A549 (cell line): ENCODE measurements around the gene RASA3. TPM values are rescaled to one million over a fixed set of nuclear protein-coding genes. Genes with fewer than 3 reads are reported as not detected.

Source experiments
- ATAC-seq, 2 experiments: fragments of 200-7000 bp in 1 of 2; fragments of >200 bp in 1 of 2; cut with Nextera tagmentation in 1 of 2; cut with Tn5 transposase in 1 of 2; 3 replicates each; pipeline versions ENCODE4 v1.8.0 to v1.9.1; 2018 to 2020; ENCODE audit warnings: mild to moderate bottlenecking in 1 of 2, moderate library complexity in 1 of 2
- CTCF ChIA-PET: fragments of 300-600 bp; sonication (Branson Sonifier 250); formaldehyde crosslinking; extraction: SDS; loops from one replicate; lab custom pipeline; 2021; ENCODE audit warnings: antibody characterized with exemption, inconsistent platforms; lab: Yijun Ruan, JAX
- POLR2A ChIA-PET: fragments of 350-600 bp; formaldehyde crosslinking; extraction: SDS; loops from one replicate; lab custom pipeline; 2021; ENCODE audit warnings: antibody characterized with exemption, inconsistent platforms; lab: Yijun Ruan, JAX
- DNase-seq, 2 experiments: peaks; one replicate each; pipeline versions ENCODE4 v3.0.0 to v3.0.0-alpha.2; 2011 to 2016; ENCODE audit warnings: low read depth in 1 of 2, low spot score in 1 of 2
- FAIRE-seq: peaks from 2 replicates; lab custom pipeline; 2011; peaks lifted over from hg19 to GRCh38; lab: Jason Lieb, UNC
- H3K27ac ChIP-seq, 2 experiments: fragments of >200 bp; sonication (Bioruptor Twin); formaldehyde crosslinking; 3 replicates each; pipeline ENCODE4 v1.5.1; 2016 to 2017
- H3K4me1 ChIP-seq: fragments of >200 bp; sonication (Bioruptor Twin); formaldehyde crosslinking; 3 replicates; pipeline ENCODE4 v1.6.1; 2016
- H3K4me2 ChIP-seq: fragments of >200 bp; sonication (Bioruptor Twin); formaldehyde crosslinking; 3 replicates; pipeline ENCODE4 v1.6.1; 2016
- H3K4me3 ChIP-seq: fragments of >200 bp; sonication (Bioruptor Twin); formaldehyde crosslinking; 3 replicates; pipeline ENCODE4 v1.5.1; 2016
- H3K9me3 ChIP-seq: fragments of >200 bp; sonication (Bioruptor Twin); formaldehyde crosslinking; 3 replicates; pipeline ENCODE4 v1.6.1; 2016
- ATOH8 ChIP-seq: fragments of 250-450 bp; sonication (Bioruptor Pico); IDR thresholded peaks from 2 replicates; pipeline ENCODE4 v1.5.0; 2020; ENCODE audit warnings: low read depth, mild to moderate bottlenecking, moderate library complexity
- BCL3 ChIP-seq: fragments of >200 bp; sonication (Bioruptor Twin); formaldehyde crosslinking; IDR thresholded peaks from 3 replicates; pipeline ENCODE4 v1.6.1; 2016
- CBX8 ChIP-seq: fragments of 200-600 bp; sonication (generic); IDR thresholded peaks from 2 replicates; pipeline ENCODE4 v1.6.1; 2016
- CEBPB ChIP-seq, 2 experiments: fragments of >200 bp in 1 of 2; sonication (Bioruptor Twin) in 1 of 2; formaldehyde crosslinking in 1 of 2; IDR thresholded peaks; 2 replicates each; pipeline ENCODE4 v1.6.1; 2012 to 2016
- CHD2 ChIP-seq: fragments of 150-350 bp; IDR thresholded peaks from 2 replicates; pipeline ENCODE4 v1.6.1; 2014; ENCODE audit warnings: low read length; ENCODE audit not compliant: partially characterized antibody
- E2F6 ChIP-seq: IDR thresholded peaks from 2 replicates; pipeline ENCODE4 v1.6.1; 2012; ENCODE audit warnings: low read depth, borderline replicate concordance
- EP300 ChIP-seq, 2 experiments: fragments of >200 bp; sonication (Bioruptor Twin); formaldehyde crosslinking; IDR thresholded peaks; 2 replicates in 1 of 2; 3 replicates in 1 of 2; pipeline ENCODE4 v1.6.1; 2016 to 2017
- ESRRA ChIP-seq: fragments of 150-350 bp; IDR thresholded peaks from 2 replicates; pipeline ENCODE4 v1.6.1; 2014; ENCODE audit warnings: mild to moderate bottlenecking, low read length, borderline replicate concordance
- GATA3 ChIP-seq: IDR thresholded peaks from 2 replicates; pipeline ENCODE4 v1.6.1; 2012; ENCODE audit warnings: borderline replicate concordance
- HES2 ChIP-seq: fragments of >200 bp; sonication (Bioruptor Twin); formaldehyde crosslinking; IDR thresholded peaks from 2 replicates; pipeline ENCODE4 v1.6.1; 2016
- HOXA7 ChIP-seq: fragments of 250-450 bp; sonication (Bioruptor Pico); IDR thresholded peaks from 2 replicates; pipeline ENCODE4 v1.5.0; 2020; ENCODE audit warnings: mild to moderate bottlenecking, moderate library complexity
- HOXB13 ChIP-seq: fragments of 250-450 bp; sonication (Bioruptor Pico); IDR thresholded peaks from 2 replicates; pipeline ENCODE4 v1.5.0; 2020; ENCODE audit warnings: low read depth, mild to moderate bottlenecking, moderate library complexity
- JUN ChIP-seq, 2 experiments: fragments of >200 bp; sonication (Bioruptor Twin); formaldehyde crosslinking; IDR thresholded peaks; 2 replicates in 1 of 2; 3 replicates in 1 of 2; pipeline ENCODE4 v1.6.1; 2016 to 2017
- JUNB ChIP-seq: fragments of >200 bp; sonication (Bioruptor Twin); formaldehyde crosslinking; IDR thresholded peaks from 2 replicates; pipeline ENCODE4 v1.6.1; 2016
- KDM1A ChIP-seq: fragments of 200-600 bp; sonication (generic); IDR thresholded peaks from 2 replicates; pipeline ENCODE4 v1.6.1; 2016; ENCODE audit warnings: low read depth, mild to moderate bottlenecking
- NPAS2 ChIP-seq: fragments of 250-450 bp; sonication (Bioruptor Pico); IDR thresholded peaks from 2 replicates; pipeline ENCODE4 v1.8.0; 2022; ENCODE audit warnings: mild to moderate bottlenecking, moderate library complexity, borderline replicate concordance
- PHF8 ChIP-seq: fragments of 200-600 bp; sonication (generic); IDR thresholded peaks from 2 replicates; pipeline ENCODE4 v1.6.1; 2016; ENCODE audit warnings: low read depth, mild to moderate bottlenecking, antibody characterized with exemption, moderate library complexity, borderline replicate concordance
- POLR2A ChIP-seq: IDR thresholded peaks from 2 replicates; pipeline ENCODE4 v1.6.1; 2012; ENCODE audit warnings: mild to moderate bottlenecking, low read length
- POLR2AphosphoS2 ChIP-seq: conservative IDR thresholded peaks from 2 replicates; pipeline ENCODE4 v1.6.1; 2012; ENCODE audit warnings: low read length, improper control_type of control experiment, inconsistent platforms
- RFX5 ChIP-seq: fragments of 450-650 bp; IDR thresholded peaks from 2 replicates; pipeline ENCODE4 v1.7.1; 2014; ENCODE audit warnings: antibody characterized with exemption, mild to moderate bottlenecking, moderate library complexity
- RNF2 ChIP-seq: fragments of 200-600 bp; sonication (generic); IDR thresholded peaks from 2 replicates; pipeline ENCODE4 v1.6.1; 2016; ENCODE audit warnings: low read depth, mild to moderate bottlenecking, antibody characterized with exemption, moderate library complexity, borderline replicate concordance
- SREBF2 ChIP-seq: fragments of 450-650 bp; IDR thresholded peaks from 2 replicates; pipeline ENCODE4 v1.6.1; 2014; ENCODE audit warnings: mild to moderate bottlenecking, moderate library complexity
- TP53 ChIP-seq: fragments of 250-450 bp; sonication (Bioruptor Pico); IDR thresholded peaks from 2 replicates; pipeline ENCODE4 v1.5.0; 2021; ENCODE audit warnings: mild to moderate bottlenecking, moderate library complexity
- USF2 ChIP-seq: fragments of 450-650 bp; IDR thresholded peaks from 2 replicates; pipeline ENCODE4 v1.6.1; 2014; ENCODE audit warnings: antibody characterized with exemption
- ZC3H11A ChIP-seq: fragments of 450-650 bp; IDR thresholded peaks from 2 replicates; pipeline ENCODE4 v1.6.1; 2014; ENCODE audit warnings: antibody characterized with exemption, mild to moderate bottlenecking
- WGBS: methylation state at CpG from one replicate; pipeline ENCODE4 v1.1.6; 2017; ENCODE audit errors: missing lambda C conversion rate; 5-methylcytosine and 5-hydroxymethylcytosine counted together
- polyA plus RNA-seq, 4 experiments: library from polyadenylated mRNA; depleted of rRNA in 3 of 4; stranded (reverse); fragments of >200 nt; fragmentation: RNase III in 1 of 4; extraction: RNeasy Plus Mini Kit Qiagen cat#74134 plus additional on column Dnase treatment in 1 of 4; gene quantifications; 2 replicates in 3 of 4; 3 replicates in 1 of 4; pipeline ENCODE4 v1.2.3, GENCODE V29; 2011 to 2017
- TF ChIP-seq, protein P1 (sequence below): fragments of 250-450 bp; sonication (Bioruptor Pico); IDR thresholded peaks from 2 replicates; pipeline ENCODE4 v1.5.0; 2021; ENCODE audit warnings: mild to moderate bottlenecking, moderate library complexity, borderline replicate concordance
- TF ChIP-seq, protein P2 (sequence below): fragments of 150-350 bp; IDR thresholded peaks from 2 replicates; pipeline ENCODE4 v1.6.1; 2014; ENCODE audit warnings: low read depth, mild to moderate bottlenecking, low read length

RASA3 gene
- polyA plus RNA-seq, 2 of the 4 experiments (the other 2 are of a cell fraction), result 4.3 to 7.6 TPM

GRCh38 chr13:113945857-113946408 is 186.5 kb downstream of the RASA3 start:
- no peak for FAIRE-seq
- H3K27ac ChIP-seq, result no peak overlapping the region
- 82% methylated on average over 26 of the region's 26 CpGs for WGBS
- TF ChIP-seq CEBPB (IDR thresholded peaks at IDR 0.05) (no peak), GATA3 (no peak), ESRRA (no peak), RFX5 (no peak), KDM1A (no peak), HES2 (no peak), BCL3 (no peak)
- TF ChIP-seq, protein P1, sequence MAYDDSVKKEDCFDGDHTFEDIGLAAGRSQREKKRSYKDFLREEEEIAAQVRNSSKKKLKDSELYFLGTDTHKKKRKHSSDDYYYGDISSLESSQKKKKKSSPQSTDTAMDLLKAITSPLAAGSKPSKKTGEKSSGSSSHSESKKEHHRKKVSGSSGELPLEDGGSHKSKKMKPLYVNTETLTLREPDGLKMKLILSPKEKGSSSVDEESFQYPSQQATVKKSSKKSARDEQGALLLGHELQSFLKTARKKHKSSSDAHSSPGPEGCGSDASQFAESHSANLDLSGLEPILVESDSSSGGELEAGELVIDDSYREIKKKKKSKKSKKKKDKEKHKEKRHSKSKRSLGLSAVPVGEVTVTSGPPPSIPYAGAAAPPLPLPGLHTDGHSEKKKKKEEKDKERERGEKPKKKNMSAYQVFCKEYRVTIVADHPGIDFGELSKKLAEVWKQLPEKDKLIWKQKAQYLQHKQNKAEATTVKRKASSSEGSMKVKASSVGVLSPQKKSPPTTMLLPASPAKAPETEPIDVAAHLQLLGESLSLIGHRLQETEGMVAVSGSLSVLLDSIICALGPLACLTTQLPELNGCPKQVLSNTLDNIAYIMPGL (CRISPR knock-in tag), result no peak
- ChIA-PET POLR2A (no interaction called here), CTCF (no interaction called here)
- no peak overlapping the region for H3K4me3 ChIP-seq
- DNase-seq, result no peak
- ATAC-seq, result no peak
- no peaks in the 10 kb centered on the region for H3K4me1 ChIP-seq
- H3K4me2 ChIP-seq, result no peak overlapping the region
- H3K9me3 ChIP-seq, result no peaks in the 10 kb centered on the region

DNA sequence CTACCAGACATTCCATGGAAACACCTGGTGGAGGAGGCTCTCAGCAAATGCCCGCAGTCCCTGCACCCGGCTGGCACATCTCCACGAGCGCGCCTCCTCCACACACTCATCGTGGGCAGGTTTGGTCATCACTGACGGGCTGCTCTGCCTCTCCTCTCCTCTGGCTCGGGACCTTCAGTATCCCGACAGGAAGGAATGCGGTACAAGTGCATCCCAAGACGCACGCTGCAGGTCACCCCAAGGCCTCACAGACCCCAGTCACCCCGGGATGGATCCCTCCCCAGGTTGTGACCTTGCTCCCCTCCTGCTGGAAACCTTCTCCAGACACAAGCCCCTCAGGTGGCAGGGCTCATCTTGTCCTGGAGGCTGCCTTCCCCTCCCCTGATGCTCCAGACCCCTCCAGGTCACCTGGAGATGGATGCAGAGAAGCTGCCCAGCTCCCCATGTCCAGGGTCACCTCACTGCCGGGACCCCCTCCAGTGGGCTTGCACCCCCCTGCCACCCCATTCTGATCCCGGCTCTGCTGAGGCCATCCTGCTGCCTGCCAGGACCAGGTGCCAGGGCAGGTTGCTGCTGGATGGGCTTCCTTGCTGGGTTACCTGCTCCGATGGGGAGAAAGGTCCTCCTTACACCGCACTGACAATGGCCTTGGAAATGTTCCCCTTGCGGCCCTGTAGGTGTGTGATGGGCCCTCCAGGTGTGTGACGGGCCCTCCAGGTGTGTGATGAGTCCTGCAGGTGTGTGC is 188.4 kb downstream of the RASA3 start:
- TF ChIP-seq ZC3H11A, result no peak
- no peak for TF ChIP-seq HOXA7 (CRISPR knock-in tag)
- no peak for TF ChIP-seq CBX8
- no peak for TF ChIP-seq POLR2A
- TF ChIP-seq TP53 (CRISPR knock-in tag), result no peak
- no peak for TF ChIP-seq SREBF2
- no peak for TF ChIP-seq RFX5
- TF ChIP-seq ATOH8 (CRISPR knock-in tag), result no peak
- no peak for TF ChIP-seq PHF8
- POLR2A ChIA-PET, result no interaction called here

DNA sequence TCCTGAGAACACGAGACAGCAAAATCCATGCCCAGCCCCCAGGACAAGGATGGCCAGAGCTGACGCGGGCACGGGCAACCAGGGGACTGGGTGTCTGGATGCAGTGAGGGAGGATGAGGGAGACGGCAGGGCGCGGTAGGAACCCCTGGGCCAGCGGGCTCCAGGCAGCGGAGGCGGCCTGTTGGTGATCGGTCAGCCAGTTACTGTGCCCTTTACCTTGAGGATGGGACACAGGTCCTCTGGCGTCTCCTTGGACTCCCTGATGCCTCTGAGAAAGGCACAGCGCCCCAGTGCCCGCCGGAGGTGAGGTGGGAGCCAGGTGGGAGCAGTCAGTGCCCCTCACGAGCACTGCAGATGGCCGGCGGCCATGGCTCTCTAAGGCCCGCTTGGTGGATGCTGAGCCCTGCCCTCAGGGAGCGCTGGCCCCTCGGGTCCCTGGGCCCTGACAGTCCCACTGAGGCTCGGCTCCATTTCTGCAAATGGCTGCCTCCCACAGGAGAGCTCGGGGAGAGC is 189.8 kb downstream of the RASA3 start:
- ChIA-PET CTCF (no interaction called here), POLR2A (no interaction called here)
- DNase-seq, result no peak
- FAIRE-seq, result no peak
- H3K4me1 ChIP-seq, result no peaks in the 10 kb centered on the region
- no peaks in the 10 kb centered on the region for H3K9me3 ChIP-seq
- 79% methylated on average over 12 of the region's 23 CpGs for WGBS
- H3K27ac ChIP-seq, result no peak overlapping the region
- no peak overlapping the region for H3K4me2 ChIP-seq
- no peak for ATAC-seq
- no peak overlapping the region for H3K4me3 ChIP-seq
- TF ChIP-seq HOXB13, result no peak
- TF ChIP-seq E2F6, result no peak
- no peak for TF ChIP-seq JUN (IDR thresholded peaks at IDR 0.05)
- no peak for TF ChIP-seq NPAS2 (CRISPR knock-in tag)
- TF ChIP-seq, protein P2, sequence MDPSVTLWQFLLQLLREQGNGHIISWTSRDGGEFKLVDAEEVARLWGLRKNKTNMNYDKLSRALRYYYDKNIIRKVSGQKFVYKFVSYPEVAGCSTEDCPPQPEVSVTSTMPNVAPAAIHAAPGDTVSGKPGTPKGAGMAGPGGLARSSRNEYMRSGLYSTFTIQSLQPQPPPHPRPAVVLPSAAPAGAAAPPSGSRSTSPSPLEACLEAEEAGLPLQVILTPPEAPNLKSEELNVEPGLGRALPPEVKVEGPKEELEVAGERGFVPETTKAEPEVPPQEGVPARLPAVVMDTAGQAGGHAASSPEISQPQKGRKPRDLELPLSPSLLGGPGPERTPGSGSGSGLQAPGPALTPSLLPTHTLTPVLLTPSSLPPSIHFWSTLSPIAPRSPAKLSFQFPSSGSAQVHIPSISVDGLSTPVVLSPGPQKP, result no peak
- no peak for TF ChIP-seq CHD2
- no peak for TF ChIP-seq CEBPB (IDR thresholded peaks at IDR 0.05)
- TF ChIP-seq RNF2, result no peak
- TF ChIP-seq JUNB, result no peak
- TF ChIP-seq USF2, result no peak
- no peak for TF ChIP-seq POLR2AphosphoS2
- TF ChIP-seq PHF8, result no peak
- no peak for TF ChIP-seq EP300 (IDR thresholded peaks at IDR 0.05)

More for the DNA sequence above, 188.4 kb downstream of the RASA3 start:
- DNase-seq, result no peak
- WGBS, result 88% methylated on average over 11 of the region's 19 CpGs
- no peaks in the 10 kb centered on the region for H3K9me3 ChIP-seq
- no peak for FAIRE-seq
- no peak for ATAC-seq
- no peaks in the 10 kb centered on the region for H3K4me1 ChIP-seq
- CTCF ChIA-PET, result no interaction called here
- no peak overlapping the region for H3K4me3 ChIP-seq
- no peak overlapping the region for H3K27ac ChIP-seq
- H3K4me2 ChIP-seq, result no peak overlapping the region
